ENCODE results near the gene JMJD1C.
"Not testable (repeated sequence)": the region's sequence is repeated elsewhere in the genome, so short reads cannot be mapped to it uniquely, and the experiment has no call there.

Gene JMJD1C

GRCh38 chr10:63286340-63286739 is 179.4 kb downstream of the JMJD1C start:
- TF ChIP-seq EZH2phosphoT487 (IDR thresholded peaks at IDR 0.05; ENCODE audit: borderline replicate concordance, low read length) (no peak), CTCF (IDR thresholded peaks at IDR 0.05; ENCODE audit: low read depth, low read length, poor library complexity, severe bottlenecking) (no peak)
- Histone ChIP-seq H3K36me3 (ENCODE audit: control insufficient read depth, low read length) (no peaks in the 10 kb centered on the region), H3K9me3 (ENCODE audit: control insufficient read depth, insufficient read depth, low read length) (no peaks in the 10 kb centered on the region), H3K4me1 (ENCODE audit: control insufficient read depth, low read length) (peaks cover 5% of the 10 kb centered on the region; the same call in 1 of the 2 replicates), H3K4me3 (ENCODE audit: low read length) (no peak overlapping the region), H3K4me2 (ENCODE audit: low read length) (no peak overlapping the region), H3K27me3 (ENCODE audit: control insufficient read depth, low read length) (no peaks in the 10 kb centered on the region), H3K27ac (ENCODE audit: low read depth, low read length) (no peak overlapping the region), H4K20me1 (ENCODE audit: control insufficient read depth, insufficient read depth, low read depth, low read length) (no peaks in the 10 kb centered on the region; the same call in 1 of the 2 replicates), H3K9me2 (replicated peaks; ENCODE audit: control insufficient read depth, low read length) (no peaks in the 10 kb centered on the region), H3K79me2 (ENCODE audit: control insufficient read depth, low read length) (peaks cover 6% of the 10 kb centered on the region), H3F3A (ENCODE audit: control insufficient read depth, insufficient read depth) (no peaks in the 10 kb centered on the region)

- H3K79me2 ChIP-seq (ENCODE audit: control insufficient read depth, low read length); H3K4me2 ChIP-seq (ENCODE audit: low read length); H3K27me3 ChIP-seq (ENCODE audit: control insufficient read depth, low read length): not testable (repeated sequence)
These were observed 181.9 kb downstream of the JMJD1C start for GRCh38 chr10:63283901-63284300.

GRCh38 chr10:63283093-63283492 is 182.7 kb downstream of the JMJD1C start:
- TF ChIP-seq CTCF (IDR thresholded peaks at IDR 0.05; ENCODE audit: low read depth, low read length, poor library complexity, severe bottlenecking), result no peak
- no peak for TF ChIP-seq EZH2phosphoT487 (IDR thresholded peaks at IDR 0.05; ENCODE audit: borderline replicate concordance, low read length)
- Histone ChIP-seq H3K9me2 (replicated peaks; ENCODE audit: control insufficient read depth, low read length) (no peaks in the 10 kb centered on the region), H3K36me3 (ENCODE audit: control insufficient read depth, low read length) (no peaks in the 10 kb centered on the region), H4K20me1 (ENCODE audit: control insufficient read depth, insufficient read depth, low read depth, low read length) (no peaks in the 10 kb centered on the region; the same call in 1 of the 2 replicates), H3K27me3 (ENCODE audit: control insufficient read depth, low read length) (no peaks in the 10 kb centered on the region), H3K4me1 (ENCODE audit: control insufficient read depth, low read length) (peaks cover 5% of the 10 kb centered on the region; the same call in 1 of the 2 replicates), H3K4me3 (ENCODE audit: low read length) (no peak overlapping the region), H3K79me2 (ENCODE audit: control insufficient read depth, low read length) (peaks cover 6% of the 10 kb centered on the region), H3K9me3 (ENCODE audit: control insufficient read depth, insufficient read depth, low read length) (no peaks in the 10 kb centered on the region), H3K4me2 (ENCODE audit: low read length) (no peak overlapping the region), H3K27ac (ENCODE audit: low read depth, low read length) (no peak overlapping the region), H3F3A (ENCODE audit: control insufficient read depth, insufficient read depth) (no peaks in the 10 kb centered on the region)

More at GRCh38 chr10:63283901-63284300, 181.9 kb downstream of the JMJD1C start:
- not testable (repeated sequence) for H3K27ac ChIP-seq (ENCODE audit: low read depth, low read length); H3K4me3 ChIP-seq (ENCODE audit: low read length); H3K36me3 ChIP-seq (ENCODE audit: control insufficient read depth, low read length); H3K9me3 ChIP-seq (ENCODE audit: control insufficient read depth, insufficient read depth, low read length); H3K4me1 ChIP-seq (ENCODE audit: control insufficient read depth, low read length); H3K9me2 ChIP-seq (replicated peaks; ENCODE audit: control insufficient read depth, low read length); H3F3A ChIP-seq (ENCODE audit: control insufficient read depth, insufficient read depth); H4K20me1 ChIP-seq (ENCODE audit: control insufficient read depth, insufficient read depth, low read depth, low read length)

- H3F3A ChIP-seq (ENCODE audit: control insufficient read depth, insufficient read depth), result no peaks in the 10 kb centered on the region
- H3K79me2 ChIP-seq (ENCODE audit: control insufficient read depth, low read length), result peaks cover 6% of the 10 kb centered on the region
- no peak overlapping the region for H3K27ac ChIP-seq (ENCODE audit: low read depth, low read length)
- H3K4me3 ChIP-seq (ENCODE audit: low read length), result no peak overlapping the region
- no peaks in the 10 kb centered on the region for H3K27me3 ChIP-seq (ENCODE audit: control insufficient read depth, low read length)
- H4K20me1 ChIP-seq (ENCODE audit: control insufficient read depth, insufficient read depth, low read depth, low read length), result no peaks in the 10 kb centered on the region; the same call in 1 of the 2 replicates
- H3K4me1 ChIP-seq (ENCODE audit: control insufficient read depth, low read length), result peaks cover 2% of the 10 kb centered on the region; the same call in 1 of the 2 replicates
- H3K36me3 ChIP-seq (ENCODE audit: control insufficient read depth, low read length), result no peaks in the 10 kb centered on the region
- no peak overlapping the region for H3K4me2 ChIP-seq (ENCODE audit: low read length)
- H3K9me2 ChIP-seq (replicated peaks; ENCODE audit: control insufficient read depth, low read length), result no peaks in the 10 kb centered on the region
- H3K9me3 ChIP-seq (ENCODE audit: control insufficient read depth, insufficient read depth, low read length), result no peaks in the 10 kb centered on the region
- no peak for TF ChIP-seq CTCF (IDR thresholded peaks at IDR 0.05; ENCODE audit: low read depth, low read length, poor library complexity, severe bottlenecking)
- no peak for TF ChIP-seq EZH2phosphoT487 (IDR thresholded peaks at IDR 0.05; ENCODE audit: borderline replicate concordance, low read length)
These were observed 183.8 kb downstream of the JMJD1C start for GRCh38 chr10:63281967-63282366.
